Peyer's patch (tissue), 4 donors: ENCODE measurements around the gene ZNF329.

ENCODE experiments used
- POLR2A ChIP-seq, 2 donors: fragments of 450-650 bp; IDR thresholded peaks; one replicate each; pipeline ENCODE4 v1.5.1; 2017; ENCODE audit warnings: antibody characterized with exemption in 2 of 2, mild to moderate bottlenecking in 2 of 2, moderate library complexity in 2 of 2
- TF ChIP-seq, protein P1 (sequence below), 6 experiments: fragments of 450-650 bp in 4 of 6; fragments of 200-600 bp in 2 of 6; sonication (generic) in 1 of 6; IDR thresholded peaks; one replicate each; pipeline ENCODE4 v1.5.1; 2017 to 2019; ENCODE audit warnings: antibody characterized with exemption in 6 of 6, mild to moderate bottlenecking in 3 of 6, moderate library complexity in 1 of 6

DNA sequence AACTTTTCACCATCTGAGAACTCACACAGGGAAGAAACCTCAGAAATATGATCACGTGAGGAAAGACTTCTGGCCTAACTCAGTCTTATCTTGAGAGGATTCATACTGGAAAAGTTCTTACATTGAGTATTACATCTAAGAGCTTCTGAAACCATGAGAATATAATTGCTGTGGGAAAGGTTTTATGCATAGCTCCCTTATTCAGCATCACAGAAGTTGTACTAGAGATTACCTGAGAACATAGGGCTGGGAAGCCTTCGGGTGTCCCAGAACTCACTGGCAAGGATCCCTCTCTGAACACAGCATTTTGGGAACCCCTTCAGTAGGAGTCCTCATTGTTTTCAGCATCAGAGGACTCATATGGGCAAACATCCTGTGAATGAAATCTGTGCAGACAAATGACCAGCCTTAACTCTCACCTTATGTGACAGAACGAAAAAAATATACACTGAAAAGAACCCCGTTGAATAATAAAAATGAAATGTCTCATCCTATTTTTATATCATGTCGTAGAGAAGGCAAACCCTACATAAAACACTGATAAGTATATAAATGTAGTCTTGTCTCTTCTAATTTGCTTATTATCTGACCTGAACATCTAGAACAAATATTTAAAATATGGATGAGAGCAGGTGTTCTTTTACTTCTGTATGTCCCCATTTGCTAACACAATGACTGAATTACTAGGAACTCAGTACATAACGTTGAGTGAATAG, 46.5 kb upstream of the ZNF329 start:
- no peak for TF ChIP-seq POLR2A (IDR thresholded peaks at IDR 0.05)
- TF ChIP-seq, protein P1, sequence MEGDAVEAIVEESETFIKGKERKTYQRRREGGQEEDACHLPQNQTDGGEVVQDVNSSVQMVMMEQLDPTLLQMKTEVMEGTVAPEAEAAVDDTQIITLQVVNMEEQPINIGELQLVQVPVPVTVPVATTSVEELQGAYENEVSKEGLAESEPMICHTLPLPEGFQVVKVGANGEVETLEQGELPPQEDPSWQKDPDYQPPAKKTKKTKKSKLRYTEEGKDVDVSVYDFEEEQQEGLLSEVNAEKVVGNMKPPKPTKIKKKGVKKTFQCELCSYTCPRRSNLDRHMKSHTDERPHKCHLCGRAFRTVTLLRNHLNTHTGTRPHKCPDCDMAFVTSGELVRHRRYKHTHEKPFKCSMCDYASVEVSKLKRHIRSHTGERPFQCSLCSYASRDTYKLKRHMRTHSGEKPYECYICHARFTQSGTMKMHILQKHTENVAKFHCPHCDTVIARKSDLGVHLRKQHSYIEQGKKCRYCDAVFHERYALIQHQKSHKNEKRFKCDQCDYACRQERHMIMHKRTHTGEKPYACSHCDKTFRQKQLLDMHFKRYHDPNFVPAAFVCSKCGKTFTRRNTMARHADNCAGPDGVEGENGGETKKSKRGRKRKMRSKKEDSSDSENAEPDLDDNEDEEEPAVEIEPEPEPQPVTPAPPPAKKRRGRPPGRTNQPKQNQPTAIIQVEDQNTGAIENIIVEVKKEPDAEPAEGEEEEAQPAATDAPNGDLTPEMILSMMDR (IDR thresholded peaks at IDR 0.05), result no peak
